ENCODE data around the gene CT45A3. TPM values are rescaled to one million over a fixed set of nuclear protein-coding genes. Genes with fewer than 3 reads are reported as not detected.
"Not testable (repeated sequence)": the region's sequence is repeated elsewhere in the genome, so short reads cannot be mapped to it uniquely, and the experiment has no call there.

Gene CT45A3
- not detected for total RNA-seq

- H3K27me3 Mint-ChIP-seq; H3K27ac Mint-ChIP-seq; H3K4me1 Mint-ChIP-seq (ENCODE audit: low read depth); H3K4me3 Mint-ChIP-seq; intact Hi-C loops (cut with micrococcal nuclease); ATAC-seq; CTCF ChIA-PET; POLR2A ChIA-PET; DNase-seq; H3K9me3 Mint-ChIP-seq; H3K36me3 Mint-ChIP-seq (ENCODE audit: low read depth): not testable (repeated sequence)
These were observed at the start of gene CT45A3 for GRCh38 chrX:135768091-135768490. Gene CT45A3, minus strand, starts transcription at chrX:135768191. Its CDS starts 3,747 bp downstream, at chrX:135764444.

GRCh38 chrX:135802687-135803086 lies 34.7 kb upstream of the CT45A3 start, which contains the start of gene CT45A6:
Gene CT45A6, minus strand, starts transcription at chrX:135802787. Its CDS starts 3,794 bp downstream, at chrX:135798993.
- DNase-seq; CTCF ChIA-PET; ATAC-seq; POLR2A ChIA-PET; intact Hi-C loops (cut with micrococcal nuclease); H3K36me3 Mint-ChIP-seq (ENCODE audit: low read depth); H3K4me3 Mint-ChIP-seq; H3K4me1 Mint-ChIP-seq (ENCODE audit: low read depth); H3K27me3 Mint-ChIP-seq; H3K27ac Mint-ChIP-seq; H3K9me3 Mint-ChIP-seq: not testable (repeated sequence)

GRCh38 chrX:135785403-135785802 lies 17.4 kb upstream of the CT45A3 start, which contains the start of gene CT45A5:
Gene CT45A5, minus strand, starts transcription at chrX:135785503. Its CDS starts 3,774 bp downstream, at chrX:135781729.
- H3K4me3 Mint-ChIP-seq; H3K27me3 Mint-ChIP-seq; DNase-seq; H3K9me3 Mint-ChIP-seq; H3K36me3 Mint-ChIP-seq (ENCODE audit: low read depth); intact Hi-C loops (cut with micrococcal nuclease); POLR2A ChIA-PET; H3K27ac Mint-ChIP-seq; H3K4me1 Mint-ChIP-seq (ENCODE audit: low read depth); CTCF ChIA-PET; ATAC-seq: not testable (repeated sequence)

- CTCF ChIA-PET; POLR2A ChIA-PET; H3K27ac Mint-ChIP-seq; H3K36me3 Mint-ChIP-seq (ENCODE audit: low read depth); DNase-seq; H3K27me3 Mint-ChIP-seq; ATAC-seq; H3K4me3 Mint-ChIP-seq; H3K9me3 Mint-ChIP-seq; intact Hi-C loops (cut with micrococcal nuclease); H3K4me1 Mint-ChIP-seq (ENCODE audit: low read depth): not testable (repeated sequence)
These were observed 23.3 kb downstream of the CT45A3 start for GRCh38 chrX:135744739-135745138.

GRCh38 chrX:135741192-135741715 lies 26.7 kb downstream of the CT45A3 start:
- no peak overlapping the region for H3K4me3 Mint-ChIP-seq
- intact Hi-C loops (cut with micrococcal nuclease): no loop called here
- H3K9me3 Mint-ChIP-seq: no peaks in the 10 kb centered on the region

GRCh38 chrX:135740681-135741149 lies 27.3 kb downstream of the CT45A3 start:
- ATAC-seq: peak; percentile 73
- H3K4me1 Mint-ChIP-seq (ENCODE audit: low read depth): no peaks in the 10 kb centered on the region
- no peaks in the 10 kb centered on the region for H3K27me3 Mint-ChIP-seq
- CTCF ChIA-PET: interaction anchor here (0.6 kb wide), 1 partner anchor 426 kb away, joined by 3 read pairs; no protein-coding TSS in a partner anchor
- peak; percentile 48 for TF ChIP-seq CTCF (IDR thresholded peaks at IDR 0.05)
- intact Hi-C loops (cut with micrococcal nuclease): no loop called here
- no peaks in the 10 kb centered on the region for H3K36me3 Mint-ChIP-seq (ENCODE audit: low read depth)
- H3K27ac Mint-ChIP-seq: no peak overlapping the region
- H3K4me3 Mint-ChIP-seq: no peak overlapping the region
- POLR2A ChIA-PET: interaction anchor here (0.6 kb wide), 1 partner anchor 181 kb away, joined by 3 read pairs; no protein-coding TSS in a partner anchor
- no peaks in the 10 kb centered on the region for H3K9me3 Mint-ChIP-seq
- DNase-seq: peak; percentile 57

More at GRCh38 chrX:135741192-135741715, 26.7 kb downstream of the CT45A3 start:
- ChIA-PET CTCF (interaction anchor here (0.6 kb wide), 1 partner anchor 426 kb away, joined by 3 read pairs; no protein-coding TSS in a partner anchor), POLR2A (interaction anchor here (0.6 kb wide), 1 partner anchor 182 kb away, joined by 3 read pairs; no protein-coding TSS in a partner anchor)
- ATAC-seq (no peak), DNase-seq (no peak)
- H3K27me3 Mint-ChIP-seq: no peaks in the 10 kb centered on the region
- H3K4me1 Mint-ChIP-seq (ENCODE audit: low read depth): no peaks in the 10 kb centered on the region
- no peak overlapping the region for H3K27ac Mint-ChIP-seq
- H3K36me3 Mint-ChIP-seq (ENCODE audit: low read depth): no peaks in the 10 kb centered on the region
- no peak for TF ChIP-seq CTCF (IDR thresholded peaks at IDR 0.05)

- CTCF ChIA-PET: no interaction called here
- Mint-ChIP-seq H3K27ac (no peak overlapping the region), H3K4me1 (ENCODE audit: low read depth) (no peaks in the 10 kb centered on the region), H3K9me3 (no peaks in the 10 kb centered on the region), H3K4me3 (no peak overlapping the region), H3K36me3 (ENCODE audit: low read depth) (no peaks in the 10 kb centered on the region), H3K27me3 (no peaks in the 10 kb centered on the region)
- DNase-seq (no peak), ATAC-seq (no peak)
- no peak for TF ChIP-seq CTCF (IDR thresholded peaks at IDR 0.05)
- POLR2A ChIA-PET: no interaction called here
- intact Hi-C loops (cut with micrococcal nuclease): no loop called here
These were observed 30.5 kb downstream of the CT45A3 start for GRCh38 chrX:135737366-135738071.

- H3K27me3 Mint-ChIP-seq; H3K36me3 Mint-ChIP-seq (ENCODE audit: low read depth); POLR2A ChIA-PET; H3K4me3 Mint-ChIP-seq; H3K9me3 Mint-ChIP-seq; intact Hi-C loops (cut with micrococcal nuclease); H3K4me1 Mint-ChIP-seq (ENCODE audit: low read depth); ATAC-seq; H3K27ac Mint-ChIP-seq; CTCF ChIA-PET; DNase-seq: not testable (repeated sequence)
These were observed 33.3 kb downstream of the CT45A3 start for GRCh38 chrX:135734666-135735065.
